Bronchus fibroblast of lung (primary cell): ENCODE data around the gene CFAP97D2. TPM values are rescaled to one million over a fixed set of nuclear protein-coding genes. Genes with fewer than 3 reads are reported as not detected.

Experiments used
- total RNA-seq: library from RNA; depleted of rRNA; stranded (reverse); fragments of >200 nt; gene quantifications from 2 replicates; pipeline ENCODE4 v1.2.3, GENCODE V29; 2015

CFAP97D2 gene
- not detected in 2 replicates for total RNA-seq

GRCh38 chr13:114179087-114179658 is at the start of gene CFAP97D2:
Gene CFAP97D2, plus strand, starts transcription at chr13:114179257. Its CDS starts 74 bp downstream, at chr13:114179331.

GRCh38 chr13:114132419-114133121 is 46.5 kb upstream of the CFAP97D2 start, which contains the start of gene RASA3:
Gene RASA3, minus strand, starts transcription at chr13:114132623. Its CDS starts 134 bp downstream, at chr13:114132489.

DNA sequence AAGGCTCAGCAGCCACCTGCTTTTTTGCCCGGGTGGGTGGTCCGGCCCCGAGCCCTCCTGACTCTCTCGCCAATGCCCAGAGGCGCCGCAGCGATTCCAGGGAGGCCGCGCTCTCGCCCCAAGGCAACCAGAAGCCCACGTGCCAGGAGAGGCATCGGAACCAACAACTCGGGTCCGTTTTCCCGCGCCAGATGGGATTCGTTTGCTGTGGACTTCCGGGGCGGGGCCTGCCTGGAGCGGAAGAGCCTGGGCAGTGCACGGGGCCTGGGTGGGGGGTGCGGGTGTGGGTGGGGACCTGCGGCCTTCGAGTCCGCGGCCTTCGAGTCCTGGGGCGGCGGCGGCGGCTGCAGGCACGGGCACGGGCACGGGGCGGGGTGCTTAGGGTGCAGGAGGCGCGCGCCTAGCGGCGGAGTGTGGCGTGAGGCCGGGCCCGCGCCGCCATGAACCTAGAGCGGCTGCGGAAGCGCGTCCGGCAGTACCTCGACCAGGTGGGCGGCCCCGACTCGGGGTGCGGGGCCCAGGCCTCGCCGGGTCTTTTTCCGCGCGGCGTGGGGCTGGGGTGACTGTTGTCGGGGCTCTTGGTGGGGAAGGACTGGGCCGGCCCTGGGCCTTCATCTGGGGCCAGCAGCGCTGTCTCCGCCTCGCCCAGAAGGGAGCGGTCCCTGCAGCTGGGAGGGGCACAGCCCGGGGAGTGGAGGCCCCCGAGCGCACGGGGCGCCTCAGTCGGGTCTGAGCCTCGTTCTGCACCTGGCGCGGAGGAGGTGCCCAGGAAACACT is 55.8 kb downstream of the CFAP97D2 start, which contains the start of gene CDC16:
Gene CDC16, plus strand, starts transcription at position 253 of the 777 bp plus-strand sequence. Its CDS starts 188 bp downstream, at position 441.

Other genes with a start within 250 kb of the CFAP97D2 start
- not detected in 2 replicates for gene C13orf46, start 205.2 kb upstream of the CFAP97D2 start, total RNA-seq
- 25.3 and 26.6 TPM in 2 replicates for gene RASA3, start 46.6 kb upstream of the CFAP97D2 start, total RNA-seq
- gene CDC16, start 55.6 kb downstream of the CFAP97D2 start, total RNA-seq = 18.0 and 22.2 TPM in 2 replicates
- 16.1 and 19.8 TPM in 2 replicates for gene UPF3A, start 102.3 kb downstream of the CFAP97D2 start, total RNA-seq
- gene CHAMP1, start 135.2 kb downstream of the CFAP97D2 start, total RNA-seq = 28.7 and 36.8 TPM in 2 replicates